Measurements from ENCODE around the gene SLC32A1. TPM values are rescaled to one million over a fixed set of nuclear protein-coding genes. Genes with fewer than 3 reads are reported as not detected.

SLC32A1 gene
- total and polyA plus RNA-seq, 2 of the 13 experiments (the other 11 are each of a cell fraction or from before 2014, with no cell fraction given): not detected

DNA sequence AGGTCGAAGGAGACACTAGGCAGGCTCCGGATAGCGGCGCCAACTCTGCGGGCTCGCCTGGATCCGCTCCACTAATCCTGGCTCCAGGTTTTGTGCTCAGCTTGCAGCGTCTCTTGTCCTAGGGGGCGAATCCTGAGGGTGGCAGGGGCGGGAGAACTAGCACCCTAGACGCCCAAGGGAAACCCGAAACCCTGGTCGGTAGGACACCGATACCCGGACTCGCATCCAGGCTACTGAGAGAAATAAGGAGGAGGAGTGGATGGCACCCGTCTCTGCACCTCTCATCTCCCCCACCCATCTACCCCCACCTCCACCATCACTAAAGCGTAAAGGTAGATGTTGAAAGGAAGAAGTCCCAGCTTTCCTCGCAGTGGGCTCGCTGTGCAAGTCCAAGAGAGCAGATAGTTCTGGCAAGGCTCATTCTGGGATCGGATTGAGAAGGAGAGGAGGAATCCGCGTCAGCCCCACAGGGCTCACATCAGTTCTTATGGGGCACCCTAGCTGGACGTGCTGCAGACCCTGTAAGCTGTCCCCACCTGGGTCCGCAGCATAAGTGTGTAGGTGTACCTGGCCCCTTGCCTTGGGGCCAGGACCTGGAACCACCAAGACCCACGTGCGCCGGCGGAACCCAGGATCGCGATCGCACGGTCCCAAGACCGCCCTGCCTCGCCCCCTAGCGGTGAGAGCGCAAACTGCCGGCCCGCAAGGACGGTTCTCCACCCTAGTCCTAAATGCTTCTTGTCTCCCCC lies 6.9 kb downstream of the SLC32A1 start:
- intact Hi-C loops (cut with micrococcal nuclease; ENCODE audit: unreplicated experiment) (loop anchor here (1.0 to 2.0 kb wide), 3 partner anchors 17 to 82 kb away; partner anchors contain the start of gene ACTR5), in situ Hi-C loops (cut with HindIII; ENCODE audit: extremely low pct_ligation_motif_present, low pct_unique_long_range_greater_than_20kb) (loop anchor here (5.0 to 25.0 kb wide), 2 partner anchors 84 to 294 kb away; partner anchors contain the start of gene SNHG17)
- Histone ChIP-seq H3K27ac (ENCODE audit: extremely low read length, insufficient read depth, low read length) (no peak overlapping the region), H2AFZ (ENCODE audit: low read length) (peak overlapping the region; percentile 20), H3K4me2 (ENCODE audit: low read depth, low read length) (peak overlapping the region; percentile 87), H4K20me1 (ENCODE audit: insufficient read depth, low read length) (peaks cover 3% of the 10 kb centered on the region; the same call in 1 of the 2 replicates), H3K27me3 (ENCODE audit: control insufficient read depth in 1 of 2, insufficient read depth in 2 of 2, low read length in 2 of 2) (peaks cover 35 to 82% of the 10 kb centered on the region in 2 experiments), H3K36me3 (replicated peaks in 1 of 2; ENCODE audit: control insufficient read depth in 1 of 2, insufficient read depth in 2 of 2, low read length in 2 of 2) (no peaks in the 10 kb centered on the region), H3K9me3 (ENCODE audit: low read length) (no peaks in the 10 kb centered on the region), H3K9ac (ENCODE audit: insufficient read depth, low read depth, low read length) (no peak overlapping the region), H3K4me1 (ENCODE audit: insufficient read depth, low read length) (peaks cover 15% of the 10 kb centered on the region), H3K4me3 (replicated peaks in 1 of 3; ENCODE audit: insufficient read depth in 1 of 3, low read depth in 2 of 3, low read length in 3 of 3) (peak overlapping the region; percentile 10 to 71 (median 33)), H3K79me2 (ENCODE audit: insufficient read depth, low read length) (no peaks in the 10 kb centered on the region)
- ChIA-PET CTCF (ENCODE audit: low intra/inter-chr PET ratio, low total read pairs) (interaction anchor here (0.7 to 2.7 kb wide), 5 partner anchors 17 to 84 kb away, joined by 3 to 34 read pairs (median 12); partner anchors contain the start of gene ACTR5), POLR2A (no interaction called here)
- WGBS (ENCODE audit: low lambda C conversion rate): 2% methylated on average over 35 of the region's 40 CpGs
- FAIRE-seq: peak; percentile 65
- peak; percentile 85 for ATAC-seq
- no TSS peak for BruUV-seq (replicated peaks)
- peak; percentile 62 for DNase-seq (ENCODE audit: low spot score)
- TF ChIP-seq, protein P1, sequence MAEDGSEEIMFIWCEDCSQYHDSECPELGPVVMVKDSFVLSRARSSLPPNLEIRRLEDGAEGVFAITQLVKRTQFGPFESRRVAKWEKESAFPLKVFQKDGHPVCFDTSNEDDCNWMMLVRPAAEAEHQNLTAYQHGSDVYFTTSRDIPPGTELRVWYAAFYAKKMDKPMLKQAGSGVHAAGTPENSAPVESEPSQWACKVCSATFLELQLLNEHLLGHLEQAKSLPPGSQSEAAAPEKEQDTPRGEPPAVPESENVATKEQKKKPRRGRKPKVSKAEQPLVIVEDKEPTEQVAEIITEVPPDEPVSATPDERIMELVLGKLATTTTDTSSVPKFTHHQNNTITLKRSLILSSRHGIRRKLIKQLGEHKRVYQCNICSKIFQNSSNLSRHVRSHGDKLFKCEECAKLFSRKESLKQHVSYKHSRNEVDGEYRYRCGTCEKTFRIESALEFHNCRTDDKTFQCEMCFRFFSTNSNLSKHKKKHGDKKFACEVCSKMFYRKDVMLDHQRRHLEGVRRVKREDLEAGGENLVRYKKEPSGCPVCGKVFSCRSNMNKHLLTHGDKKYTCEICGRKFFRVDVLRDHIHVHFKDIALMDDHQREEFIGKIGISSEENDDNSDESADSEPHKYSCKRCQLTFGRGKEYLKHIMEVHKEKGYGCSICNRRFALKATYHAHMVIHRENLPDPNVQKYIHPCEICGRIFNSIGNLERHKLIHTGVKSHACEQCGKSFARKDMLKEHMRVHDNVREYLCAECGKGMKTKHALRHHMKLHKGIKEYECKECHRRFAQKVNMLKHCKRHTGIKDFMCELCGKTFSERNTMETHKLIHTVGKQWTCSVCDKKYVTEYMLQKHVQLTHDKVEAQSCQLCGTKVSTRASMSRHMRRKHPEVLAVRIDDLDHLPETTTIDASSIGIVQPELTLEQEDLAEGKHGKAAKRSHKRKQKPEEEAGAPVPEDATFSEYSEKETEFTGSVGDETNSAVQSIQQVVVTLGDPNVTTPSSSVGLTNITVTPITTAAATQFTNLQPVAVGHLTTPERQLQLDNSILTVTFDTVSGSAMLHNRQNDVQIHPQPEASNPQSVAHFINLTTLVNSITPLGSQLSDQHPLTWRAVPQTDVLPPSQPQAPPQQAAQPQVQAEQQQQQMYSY (CRISPR knock-in tag; IDR thresholded peaks at IDR 0.05): peak; percentile 100
- TF ChIP-seq ZNF432 (CRISPR knock-in tag; IDR thresholded peaks at IDR 0.05; ENCODE audit: borderline replicate concordance) (no peak), FLYWCH1 (CRISPR knock-in tag; IDR thresholded peaks at IDR 0.05) (no peak), KLF13 (CRISPR knock-in tag; IDR thresholded peaks at IDR 0.05) (peak; percentile 13; the same call in 1 of the 2 replicates), ZNF572 (CRISPR knock-in tag; IDR thresholded peaks at IDR 0.05) (peak; percentile 92), ETV5 (CRISPR knock-in tag; IDR thresholded peaks at IDR 0.05; ENCODE audit: borderline replicate concordance) (peak; percentile 11; the same call in 1 of the 2 replicates), GABPB1 (CRISPR knock-in tag; IDR thresholded peaks at IDR 0.05) (peak; percentile 71; the same call in 1 of the 2 replicates), ZNF335 (CRISPR knock-in tag; IDR thresholded peaks at IDR 0.05) (no peak), ZNF326 (CRISPR knock-in tag; IDR thresholded peaks at IDR 0.05; ENCODE audit: borderline replicate concordance) (no peak), BHLHE40 (IDR thresholded peaks at IDR 0.05; ENCODE audit: low read length) (peak; percentile 56; the same call in 1 of the 2 replicates), ZNF17 (CRISPR knock-in tag; IDR thresholded peaks at IDR 0.05) (no peak), ZNF724P (CRISPR knock-in tag; IDR thresholded peaks at IDR 0.05; ENCODE audit: borderline replicate concordance) (no peak), ATAD3A (CRISPR knock-in tag; IDR thresholded peaks at IDR 0.05) (no peak), EZH2 (conservative IDR thresholded peaks at IDR 0.05; ENCODE audit: low read depth, low read length) (no peak; the same call in 1 of the 2 replicates), ZFYVE20 (CRISPR knock-in tag; IDR thresholded peaks at IDR 0.05; ENCODE audit: borderline replicate concordance, low read depth) (no peak), ZNF430 (CRISPR knock-in tag; IDR thresholded peaks at IDR 0.05) (no peak; the same call in 1 of the 2 replicates)
- TF ChIP-seq, protein P2, sequence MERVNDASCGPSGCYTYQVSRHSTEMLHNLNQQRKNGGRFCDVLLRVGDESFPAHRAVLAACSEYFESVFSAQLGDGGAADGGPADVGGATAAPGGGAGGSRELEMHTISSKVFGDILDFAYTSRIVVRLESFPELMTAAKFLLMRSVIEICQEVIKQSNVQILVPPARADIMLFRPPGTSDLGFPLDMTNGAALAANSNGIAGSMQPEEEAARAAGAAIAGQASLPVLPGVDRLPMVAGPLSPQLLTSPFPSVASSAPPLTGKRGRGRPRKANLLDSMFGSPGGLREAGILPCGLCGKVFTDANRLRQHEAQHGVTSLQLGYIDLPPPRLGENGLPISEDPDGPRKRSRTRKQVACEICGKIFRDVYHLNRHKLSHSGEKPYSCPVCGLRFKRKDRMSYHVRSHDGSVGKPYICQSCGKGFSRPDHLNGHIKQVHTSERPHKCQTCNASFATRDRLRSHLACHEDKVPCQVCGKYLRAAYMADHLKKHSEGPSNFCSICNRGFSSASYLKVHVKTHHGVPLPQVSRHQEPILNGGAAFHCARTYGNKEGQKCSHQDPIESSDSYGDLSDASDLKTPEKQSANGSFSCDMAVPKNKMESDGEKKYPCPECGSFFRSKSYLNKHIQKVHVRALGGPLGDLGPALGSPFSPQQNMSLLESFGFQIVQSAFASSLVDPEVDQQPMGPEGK (CRISPR knock-in tag; IDR thresholded peaks at IDR 0.05): peak; percentile 63
- TF ChIP-seq, protein P3, sequence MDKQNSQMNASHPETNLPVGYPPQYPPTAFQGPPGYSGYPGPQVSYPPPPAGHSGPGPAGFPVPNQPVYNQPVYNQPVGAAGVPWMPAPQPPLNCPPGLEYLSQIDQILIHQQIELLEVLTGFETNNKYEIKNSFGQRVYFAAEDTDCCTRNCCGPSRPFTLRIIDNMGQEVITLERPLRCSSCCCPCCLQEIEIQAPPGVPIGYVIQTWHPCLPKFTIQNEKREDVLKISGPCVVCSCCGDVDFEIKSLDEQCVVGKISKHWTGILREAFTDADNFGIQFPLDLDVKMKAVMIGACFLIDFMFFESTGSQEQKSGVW (CRISPR knock-in tag; IDR thresholded peaks at IDR 0.05; ENCODE audit: borderline replicate concordance): no peak
